IPS-18a (cell line): ENCODE data around the gene PLXNB2.

Experiments used
- H3K27ac ChIP-seq: one replicate; pipeline ENCODE4 v1.5.1; 2013; ENCODE audit warnings: low read length
- H3K27me3 ChIP-seq: one replicate; pipeline ENCODE4 v1.6.1; 2013; ENCODE audit warnings: mild to moderate bottlenecking, low read length; ENCODE audit not compliant: control insufficient read depth, insufficient read depth
- H3K36me3 ChIP-seq: one replicate; pipeline ENCODE4 v1.6.1; 2013; ENCODE audit warnings: low read depth, low read length; ENCODE audit not compliant: control insufficient read depth
- H3K4me1 ChIP-seq: one replicate; pipeline ENCODE4 v1.6.1; 2013; ENCODE audit warnings: low read depth, low read length; ENCODE audit not compliant: control insufficient read depth
- H3K4me3 ChIP-seq: one replicate; pipeline ENCODE4 v1.5.1; 2013; ENCODE audit warnings: low read length
- H3K9ac ChIP-seq: one replicate; pipeline ENCODE4 v1.6.1; 2013; ENCODE audit warnings: mild to moderate bottlenecking, low read length, moderate library complexity
- H3K9me3 ChIP-seq: one replicate; pipeline ENCODE4 v1.6.1; 2013; ENCODE audit warnings: low read depth, low read length; ENCODE audit not compliant: control insufficient read depth

PLXNB2 gene

GRCh38 chr22:50306753-50307749 lies at the start of gene PLXNB2:
Gene PLXNB2 (minus strand): TSS chr22:50307646. CDS start chr22:50290584, 17,062 bp downstream.
- no peak within 1 kb of the TSS for H3K27ac ChIP-seq
- peak within 1 kb of the TSS; percentile 63 for H3K9ac ChIP-seq
- H3K27me3 ChIP-seq, result peaks cover 3% of the 10 kb centered on the region
- no peaks in the 10 kb centered on the region for H3K36me3 ChIP-seq
- H3K4me1 ChIP-seq, result peaks cover 20% of the 10 kb centered on the region
- no peaks in the 10 kb centered on the region for H3K9me3 ChIP-seq
- peak within 1 kb of the TSS; percentile 64 for H3K4me3 ChIP-seq

- Histone ChIP-seq H3K27ac (no peak overlapping the region), H3K9ac (no peak overlapping the region), H3K27me3 (no peaks in the 10 kb centered on the region), H3K4me3 (no peak overlapping the region), H3K36me3 (peaks cover 3% of the 10 kb centered on the region), H3K9me3 (no peaks in the 10 kb centered on the region), H3K4me1 (no peaks in the 10 kb centered on the region)
Measured at GRCh38 chr22:50357222-50357621, 49.8 kb upstream of the PLXNB2 start.

GRCh38 chr22:50356186-50356585 lies 48.7 kb upstream of the PLXNB2 start:
- no peaks in the 10 kb centered on the region for H3K4me1 ChIP-seq
- H3K9ac ChIP-seq, result no peak overlapping the region
- no peaks in the 10 kb centered on the region for H3K27me3 ChIP-seq
- H3K27ac ChIP-seq, result no peak overlapping the region
- H3K36me3 ChIP-seq, result peaks cover 3% of the 10 kb centered on the region
- H3K4me3 ChIP-seq, result no peak overlapping the region
- no peaks in the 10 kb centered on the region for H3K9me3 ChIP-seq

GRCh38 chr22:50348058-50348457 lies 40.6 kb upstream of the PLXNB2 start:
- peaks cover 3% of the 10 kb centered on the region for H3K36me3 ChIP-seq
- H3K27ac ChIP-seq, result no peak overlapping the region
- H3K27me3 ChIP-seq, result no peaks in the 10 kb centered on the region
- H3K4me3 ChIP-seq, result no peak overlapping the region
- H3K9ac ChIP-seq, result no peak overlapping the region
- H3K9me3 ChIP-seq, result no peaks in the 10 kb centered on the region
- no peaks in the 10 kb centered on the region for H3K4me1 ChIP-seq

GRCh38 chr22:50347157-50347556 lies 39.7 kb upstream of the PLXNB2 start:
- no peaks in the 10 kb centered on the region for H3K36me3 ChIP-seq
- H3K27me3 ChIP-seq, result no peaks in the 10 kb centered on the region
- no peaks in the 10 kb centered on the region for H3K9me3 ChIP-seq
- no peak overlapping the region for H3K9ac ChIP-seq
- H3K27ac ChIP-seq, result no peak overlapping the region
- no peak overlapping the region for H3K4me3 ChIP-seq
- no peaks in the 10 kb centered on the region for H3K4me1 ChIP-seq

GRCh38 chr22:50346470-50346869 lies 39.0 kb upstream of the PLXNB2 start:
- Histone ChIP-seq H3K27ac (no peak overlapping the region), H3K9ac (no peak overlapping the region), H3K27me3 (no peaks in the 10 kb centered on the region), H3K36me3 (no peaks in the 10 kb centered on the region), H3K4me1 (no peaks in the 10 kb centered on the region), H3K9me3 (no peaks in the 10 kb centered on the region), H3K4me3 (no peak overlapping the region)

- Histone ChIP-seq H3K9me3 (no peaks in the 10 kb centered on the region), H3K4me1 (no peaks in the 10 kb centered on the region), H3K27me3 (peaks cover 5% of the 10 kb centered on the region), H3K4me3 (peak overlapping the region; percentile 86), H3K36me3 (no peaks in the 10 kb centered on the region), H3K27ac (no peak overlapping the region), H3K9ac (peak overlapping the region; percentile 66)
Measured at GRCh38 chr22:50343541-50343935, 36.1 kb upstream of the PLXNB2 start.

- Histone ChIP-seq H3K9ac (peak within 1 kb of the TSS; percentile 66), H3K36me3 (no peaks in the 10 kb centered on the region), H3K4me3 (peak within 1 kb of the TSS; percentile 86), H3K27me3 (peaks cover 5% of the 10 kb centered on the region), H3K27ac (no peak within 1 kb of the TSS), H3K4me1 (no peaks in the 10 kb centered on the region), H3K9me3 (no peaks in the 10 kb centered on the region)
Measured at GRCh38 chr22:50342651-50343540, 35.5 kb upstream of the PLXNB2 start, which contains the start of gene PPP6R2. Gene PPP6R2 (plus strand): TSS chr22:50343327. CDS start chr22:50393909, 50,582 bp downstream.

GRCh38 chr22:50341977-50342650 lies 34.7 kb upstream of the PLXNB2 start:
- no peaks in the 10 kb centered on the region for H3K9me3 ChIP-seq
- peak overlapping the region; percentile 86 for H3K4me3 ChIP-seq
- peaks cover 5% of the 10 kb centered on the region for H3K27me3 ChIP-seq
- H3K9ac ChIP-seq, result peak overlapping the region; percentile 63
- H3K27ac ChIP-seq, result no peak overlapping the region
- no peaks in the 10 kb centered on the region for H3K36me3 ChIP-seq
- H3K4me1 ChIP-seq, result no peaks in the 10 kb centered on the region

- Histone ChIP-seq H3K4me3 (no peak overlapping the region), H3K9me3 (no peaks in the 10 kb centered on the region), H3K4me1 (no peaks in the 10 kb centered on the region), H3K27ac (no peak overlapping the region), H3K9ac (no peak overlapping the region), H3K27me3 (peaks cover 5% of the 10 kb centered on the region), H3K36me3 (no peaks in the 10 kb centered on the region)
Measured at GRCh38 chr22:50339945-50340879, 32.8 kb upstream of the PLXNB2 start.
